GM15510 (cell line): ENCODE measurements around the gene CCDC127.

Experiments
- POLR2A ChIP-seq: IDR thresholded peaks from 3 replicates; pipeline ENCODE4 v1.6.1; 2011; ENCODE audit warnings: borderline replicate concordance; ENCODE audit not compliant: insufficient read length; ENCODE audit errors: extremely low read depth

CCDC127 gene

GRCh38 chr5:213803-214395, 4.1 kb downstream of the CCDC127 start:
- no peak for TF ChIP-seq POLR2A

DNA sequence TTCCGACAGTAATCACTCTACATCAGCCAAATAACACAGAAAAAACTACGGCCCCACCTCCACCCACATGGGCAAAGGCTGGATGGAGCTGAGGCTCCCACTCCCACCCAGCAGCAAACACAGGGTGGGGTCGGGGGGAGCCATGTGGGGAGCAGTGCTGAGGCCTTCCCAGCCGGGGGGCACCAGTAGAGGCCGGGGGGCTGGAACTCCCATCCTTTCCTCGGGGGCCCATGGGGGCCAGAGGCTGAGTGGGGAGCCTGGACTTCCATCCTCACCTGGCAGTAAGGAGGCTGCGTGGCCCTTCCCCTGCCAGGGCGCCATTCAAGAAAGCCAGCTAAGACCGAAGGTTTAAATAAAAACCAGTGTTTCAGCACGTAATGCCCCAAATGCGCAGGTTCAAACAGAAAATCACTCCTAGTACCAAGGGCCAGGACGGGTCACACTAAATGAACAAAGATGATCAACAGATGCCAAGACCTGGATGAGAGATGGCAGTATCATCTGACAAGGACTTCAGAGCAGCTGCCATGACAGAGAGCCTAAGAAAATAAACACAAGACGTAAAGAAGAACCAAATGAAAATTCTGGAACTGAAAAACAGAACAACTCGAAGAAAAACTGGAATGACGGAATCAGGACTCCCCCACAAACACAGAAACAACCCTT, 9.4 kb downstream of the CCDC127 start:
- no peak for TF ChIP-seq POLR2A

- no peak for TF ChIP-seq POLR2A
Observed at GRCh38 chr5:207599-207998, 10.4 kb downstream of the CCDC127 start.

GRCh38 chr5:206927-207536, 10.9 kb downstream of the CCDC127 start:
- no peak for TF ChIP-seq POLR2A

DNA sequence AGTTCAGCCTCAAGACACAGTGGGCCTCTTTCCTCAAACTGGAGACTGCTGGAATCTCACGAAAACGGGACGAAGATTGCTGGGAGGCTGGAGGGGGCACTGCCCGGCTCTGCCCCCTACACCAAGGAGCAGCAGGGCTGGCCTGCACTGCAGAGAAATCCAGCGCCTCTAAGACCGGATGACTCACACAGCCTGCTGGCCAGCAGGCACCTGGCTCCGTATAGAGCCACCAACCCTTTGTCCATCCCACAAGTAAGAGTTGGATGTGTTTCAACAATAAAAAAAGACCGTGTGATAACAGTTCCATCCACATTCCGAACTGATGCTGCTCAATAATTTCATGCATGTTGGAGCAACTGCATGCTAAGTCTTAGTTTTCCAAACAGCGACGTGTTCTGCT, 11.5 kb downstream of the CCDC127 start:
- TF ChIP-seq POLR2A = no peak

DNA sequence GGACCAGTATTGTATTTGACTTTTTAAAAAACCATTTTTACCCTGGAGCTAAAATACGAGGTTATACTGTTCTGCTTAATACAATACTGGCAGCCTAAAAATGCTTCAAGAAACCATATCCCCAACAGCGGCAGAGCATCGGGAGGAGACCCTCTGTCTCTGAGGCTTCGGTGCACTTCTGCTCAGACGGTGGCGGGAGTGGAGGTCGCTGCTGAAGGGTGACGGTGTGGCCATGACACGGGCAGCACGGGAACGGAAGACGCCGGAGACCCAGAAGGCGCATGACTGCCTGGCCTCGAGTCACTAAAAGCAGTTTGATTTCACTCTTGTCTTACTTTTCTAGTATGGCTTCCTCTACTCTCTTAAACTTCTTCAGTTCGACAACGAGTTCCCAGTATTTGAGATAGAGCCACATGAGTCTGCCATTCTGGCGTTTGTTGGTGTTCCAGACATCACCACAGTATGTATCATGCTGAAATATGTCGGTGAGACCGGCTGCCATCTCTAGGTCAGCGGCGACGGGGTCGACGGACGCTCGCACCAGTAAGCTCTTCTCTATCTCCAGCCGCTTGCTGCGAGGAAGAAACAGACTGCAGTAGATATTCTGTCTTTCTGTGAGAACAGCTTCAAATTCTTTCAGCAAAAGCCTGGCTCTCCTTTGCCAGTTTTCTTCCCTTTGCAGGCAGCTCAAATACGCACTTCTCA, 12.8 kb downstream of the CCDC127 start:
- TF ChIP-seq POLR2A = no peak

DNA sequence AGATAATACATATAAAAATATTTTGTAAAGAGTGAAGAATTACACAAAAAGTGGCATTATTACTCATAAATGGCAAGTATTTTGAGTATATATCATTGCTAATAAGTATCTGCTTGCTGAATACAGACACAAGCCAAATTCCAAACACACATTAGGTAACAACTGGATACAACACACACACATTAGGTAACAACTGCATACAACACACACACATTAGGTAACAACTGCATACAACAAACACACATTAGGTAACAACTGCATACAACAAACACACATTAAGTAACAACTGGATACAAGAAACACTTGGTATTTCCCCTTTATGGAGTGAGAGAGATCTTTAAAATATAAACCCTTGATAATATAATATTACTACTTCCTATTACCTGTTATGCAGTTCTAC, 13.5 kb downstream of the CCDC127 start:
- no peak for TF ChIP-seq POLR2A

DNA sequence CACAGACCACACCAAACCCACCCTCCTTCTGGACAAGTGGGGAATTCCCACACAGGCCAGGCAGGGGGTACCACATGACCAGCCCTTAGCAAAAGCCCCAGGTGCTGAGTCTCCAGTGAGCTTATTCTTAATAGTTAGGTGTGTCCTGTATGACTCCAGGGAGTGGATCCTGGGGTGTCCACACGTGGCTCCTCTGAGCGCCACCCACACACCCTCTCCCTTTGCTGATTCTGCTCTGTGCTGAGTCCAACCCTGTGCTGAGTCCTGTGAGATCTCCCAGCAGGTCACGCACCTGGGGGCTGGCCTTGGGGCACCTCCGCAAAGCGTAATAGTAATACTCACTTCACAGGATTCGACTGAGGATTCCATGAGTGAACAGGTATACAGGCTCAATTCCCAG, 14.0 kb downstream of the CCDC127 start:
- TF ChIP-seq POLR2A = no peak

- TF ChIP-seq POLR2A = no peak
Observed at GRCh38 chr5:203246-203930, 14.6 kb downstream of the CCDC127 start.

DNA sequence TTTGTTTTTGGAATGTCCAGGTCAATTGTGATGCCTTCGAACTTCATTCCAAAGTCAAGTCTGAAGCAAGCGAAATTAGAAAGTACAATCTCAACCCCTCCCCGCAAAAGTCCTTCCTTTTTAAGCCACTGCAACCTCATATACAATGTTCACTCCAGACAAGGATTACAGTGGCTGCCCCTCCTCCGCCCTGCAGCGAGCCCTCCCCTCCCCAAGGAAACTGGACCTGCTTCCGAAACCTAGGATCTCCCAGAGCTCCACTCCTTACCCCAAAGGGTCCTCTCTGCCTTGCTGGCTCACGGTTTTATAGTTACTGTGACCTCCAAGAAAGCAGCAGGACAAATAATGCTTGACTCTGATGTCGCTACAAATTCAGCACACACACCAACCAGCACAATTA, 16.3 kb downstream of the CCDC127 start:
- no peak for TF ChIP-seq POLR2A

DNA sequence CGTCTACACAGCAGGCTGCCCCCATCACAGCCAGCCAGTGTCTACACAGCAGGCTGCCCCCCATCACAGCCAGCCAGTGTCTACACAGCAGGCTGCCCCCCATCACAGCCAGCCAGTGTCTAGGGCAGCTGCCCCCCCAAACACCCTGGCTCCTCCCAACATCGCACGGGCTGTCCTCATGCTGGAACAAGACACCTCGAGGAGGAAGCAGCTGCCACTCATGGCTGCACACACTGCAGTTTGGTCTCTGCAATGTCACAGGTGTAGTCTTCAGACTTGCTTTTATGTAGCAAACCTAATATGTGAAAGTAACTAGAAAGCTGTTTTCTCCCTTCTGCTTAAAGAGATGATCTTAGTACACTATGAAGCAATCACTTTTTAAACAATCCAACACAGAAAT, 17.0 kb downstream of the CCDC127 start:
- no peak for TF ChIP-seq POLR2A

- TF ChIP-seq POLR2A = no peak
Observed at GRCh38 chr5:199950-200645, 17.9 kb downstream of the CCDC127 start.

- TF ChIP-seq POLR2A = no peak
Observed at GRCh38 chr5:199197-199949, 18.6 kb downstream of the CCDC127 start.
